Fibroblast of the aortic adventitia (primary cell): Measurements from ENCODE around the gene CLDN7. TPM values are rescaled to one million over a fixed set of nuclear protein-coding genes. Genes with fewer than 3 reads are reported as not detected.

ENCODE experiments used
- DNase-seq: peaks from one replicate; pipeline ENCODE4 v3.0.0-alpha.2; 2010; ENCODE audit warnings: low read depth
- H3K4me3 ChIP-seq: 2 replicates; pipeline ENCODE4 v1.5.1; 2011; ENCODE audit warnings: low read depth, mild to moderate bottlenecking, control low read depth, low read length, moderate library complexity
- total RNA-seq: library from RNA; depleted of rRNA; stranded (reverse); fragments of >200 nt; gene quantifications from 2 replicates; pipeline ENCODE4 v1.2.3, GENCODE V29; 2012; ENCODE audit warnings: low replicate concordance
- TF ChIP-seq, protein P1 (sequence below): IDR thresholded peaks from 2 replicates; pipeline ENCODE4 v1.5.1; 2011; ENCODE audit warnings: mild to moderate bottlenecking, low read length, control low read depth, inconsistent platforms; ENCODE audit not compliant: insufficient read depth

The CLDN7 gene
- total RNA-seq, 1 donor, result 3.0 TPM

- H3K4me3 ChIP-seq, result no peak overlapping the region
- DNase-seq, result no peak
- TF ChIP-seq, protein P1, sequence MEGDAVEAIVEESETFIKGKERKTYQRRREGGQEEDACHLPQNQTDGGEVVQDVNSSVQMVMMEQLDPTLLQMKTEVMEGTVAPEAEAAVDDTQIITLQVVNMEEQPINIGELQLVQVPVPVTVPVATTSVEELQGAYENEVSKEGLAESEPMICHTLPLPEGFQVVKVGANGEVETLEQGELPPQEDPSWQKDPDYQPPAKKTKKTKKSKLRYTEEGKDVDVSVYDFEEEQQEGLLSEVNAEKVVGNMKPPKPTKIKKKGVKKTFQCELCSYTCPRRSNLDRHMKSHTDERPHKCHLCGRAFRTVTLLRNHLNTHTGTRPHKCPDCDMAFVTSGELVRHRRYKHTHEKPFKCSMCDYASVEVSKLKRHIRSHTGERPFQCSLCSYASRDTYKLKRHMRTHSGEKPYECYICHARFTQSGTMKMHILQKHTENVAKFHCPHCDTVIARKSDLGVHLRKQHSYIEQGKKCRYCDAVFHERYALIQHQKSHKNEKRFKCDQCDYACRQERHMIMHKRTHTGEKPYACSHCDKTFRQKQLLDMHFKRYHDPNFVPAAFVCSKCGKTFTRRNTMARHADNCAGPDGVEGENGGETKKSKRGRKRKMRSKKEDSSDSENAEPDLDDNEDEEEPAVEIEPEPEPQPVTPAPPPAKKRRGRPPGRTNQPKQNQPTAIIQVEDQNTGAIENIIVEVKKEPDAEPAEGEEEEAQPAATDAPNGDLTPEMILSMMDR, result no peak
Measured at GRCh38 chr17:7254511-7254910, 7.8 kb downstream of the CLDN7 start.

- DNase-seq, result no peak
- H3K4me3 ChIP-seq, result peak overlapping the region; percentile 82
- TF ChIP-seq, protein P1, result no peak
Measured at GRCh38 chr17:7253082-7253481, 9.2 kb downstream of the CLDN7 start.

DNA sequence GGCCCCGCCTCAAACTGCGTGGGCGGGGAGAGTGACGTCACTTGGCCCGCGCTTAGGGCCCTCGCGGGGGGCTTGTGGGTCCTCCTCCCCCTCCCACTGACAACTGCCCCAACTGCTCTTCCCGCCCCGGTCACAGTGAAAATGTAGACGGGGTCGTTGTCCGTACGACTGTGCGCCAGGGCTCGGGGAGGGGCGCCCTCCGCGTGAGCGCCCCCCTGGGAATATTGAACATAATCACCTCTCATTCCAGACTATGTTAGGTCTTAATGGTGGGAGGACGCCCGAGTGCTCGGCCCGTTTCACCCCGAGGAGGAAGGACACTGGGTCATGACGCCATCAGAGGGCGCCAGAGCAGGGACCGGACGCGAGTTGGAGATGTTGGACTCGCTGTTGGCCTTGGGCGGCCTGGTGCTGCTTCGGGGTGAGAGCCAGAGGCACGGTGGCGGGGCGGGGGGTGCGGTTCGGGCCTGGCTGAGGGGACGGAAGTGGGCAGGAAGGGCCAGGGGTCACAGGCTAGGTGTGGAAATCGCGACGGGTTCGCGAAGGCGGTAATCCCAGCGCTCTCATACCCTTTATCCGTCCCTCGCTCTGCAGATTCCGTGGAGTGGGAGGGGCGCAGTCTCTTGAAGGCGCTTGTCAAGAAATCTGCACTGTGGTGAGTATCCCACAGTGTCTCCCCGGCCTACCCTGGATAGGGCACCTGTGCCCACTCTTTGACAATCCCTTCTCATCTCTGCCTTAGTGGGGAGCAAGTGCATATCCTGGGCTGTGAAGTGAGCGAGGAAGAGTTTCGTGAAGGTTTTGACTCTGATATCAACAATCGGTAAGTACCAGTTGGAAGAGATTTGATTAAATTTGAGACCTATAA lies 9.9 kb downstream of the CLDN7 start, which contains the start of gene ELP5:
TSS of gene ELP5 (plus strand) at position 40 of the 868 bp plus-strand sequence. CDS start at position 376, 336 bp downstream.
- DNase-seq, result peak; percentile 96
- TF ChIP-seq, protein P1, result no peak
- peak within 1 kb of the TSS; percentile 89 for H3K4me3 ChIP-seq

DNA sequence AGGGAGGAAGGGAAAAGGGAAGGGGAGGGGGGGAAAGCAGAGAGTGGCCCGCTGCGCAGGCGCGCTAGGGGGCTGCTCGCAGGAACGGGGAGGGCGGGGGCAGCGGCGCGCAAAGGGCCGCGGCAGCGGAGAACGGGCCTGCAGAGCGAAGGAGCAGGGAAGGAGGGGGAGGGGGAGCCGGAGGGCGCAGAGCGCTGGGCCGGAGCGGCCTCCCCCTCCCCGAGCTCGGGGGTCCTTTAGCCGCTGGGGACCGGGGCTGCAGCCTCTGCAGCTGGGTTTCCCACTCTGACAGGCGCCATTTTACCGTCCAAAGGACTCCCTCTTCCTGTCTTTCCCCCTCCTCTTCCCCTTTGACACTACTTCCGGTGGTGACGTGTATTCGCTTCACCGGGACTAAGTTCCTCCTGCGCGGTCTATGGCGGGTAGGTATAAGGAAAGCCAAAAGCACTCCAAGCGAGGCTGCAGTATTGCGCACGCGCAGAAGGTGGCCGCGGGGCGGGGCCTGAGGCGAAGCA lies 10.6 kb downstream of the CLDN7 start, which contains the start of gene CTDNEP1:
TSS of gene CTDNEP1 (minus strand) at position 74 of the 515 bp plus-strand sequence. CDS start 438 bp downstream, outside the sequence.
- TF ChIP-seq, protein P1, result no peak
- peak; percentile 100 for DNase-seq
- H3K4me3 ChIP-seq, result peak within 1 kb of the TSS; percentile 89

- DNase-seq, result no peak
Measured at GRCh38 chr17:7250695-7251627, 11.3 kb downstream of the CLDN7 start.

DNA sequence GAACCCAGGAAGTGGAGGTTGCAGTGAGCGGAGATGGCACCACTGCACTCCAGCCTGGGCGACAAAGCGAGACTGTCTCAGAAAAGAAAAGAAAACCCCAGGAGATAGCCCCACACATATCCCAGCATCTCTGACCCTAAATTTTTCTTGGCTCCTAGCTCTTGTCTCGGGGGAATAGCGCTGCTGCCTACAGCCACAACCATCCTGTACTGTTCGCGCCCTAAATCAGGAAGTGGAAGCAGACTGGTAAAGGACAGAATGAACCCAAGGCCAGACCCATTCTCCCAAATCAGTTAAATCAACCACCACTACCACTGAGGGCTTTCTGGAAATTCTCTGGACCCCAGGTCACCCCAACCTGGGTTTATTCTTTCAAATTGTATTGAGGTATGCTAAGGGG lies 12.4 kb downstream of the CLDN7 start:
- no peak for DNase-seq
- TF ChIP-seq, protein P1, result no peak
- H3K4me3 ChIP-seq, result peak overlapping the region; percentile 89

More at GRCh38 chr17:7250695-7251627, 11.3 kb downstream of the CLDN7 start:
- H3K4me3 ChIP-seq, result peak overlapping the region; percentile 89
- TF ChIP-seq, protein P1, result no peak
